BJ (cell line): ENCODE data around the gene PARVG. TPM values are rescaled to one million over a fixed set of nuclear protein-coding genes. Genes with fewer than 3 reads are reported as not detected.

ENCODE experiments used
- CTCF ChIA-PET: fragments of 350-600 bp; formaldehyde crosslinking; extraction: SDS; loops from one replicate; lab custom pipeline; 2021; ENCODE audit warnings: antibody characterized with exemption, inconsistent platforms; lab: Yijun Ruan, JAX
- POLR2A ChIA-PET: fragments of 300-600 bp; sonication (Branson Sonifier 250); formaldehyde crosslinking; extraction: SDS; loops from one replicate; lab custom pipeline; 2021; ENCODE audit warnings: antibody characterized with exemption; lab: Charles Lee
- DNase-seq: peaks from one replicate; pipeline ENCODE4 v3.0.0-alpha.2; 2011; ENCODE audit warnings: low read depth
- H3K27me3 ChIP-seq: 2 replicates; pipeline ENCODE4 v1.6.0; 2011; ENCODE audit warnings: low read length; ENCODE audit not compliant: control insufficient read depth, insufficient read depth
- H3K36me3 ChIP-seq: 2 replicates; pipeline ENCODE4 v1.5.1; 2011; ENCODE audit warnings: low read length; ENCODE audit not compliant: control insufficient read depth, insufficient read depth
- H3K4me3 ChIP-seq: 2 replicates; pipeline ENCODE4 v1.5.1; 2011; ENCODE audit warnings: low read depth, mild to moderate bottlenecking, control low read depth, low read length
- CTCF ChIP-seq: IDR thresholded peaks from 2 replicates; pipeline ENCODE4 v1.5.1; 2011; ENCODE audit warnings: low read depth, mild to moderate bottlenecking, control low read depth, inconsistent platforms, low read length, moderate library complexity; ENCODE audit not compliant: insufficient read depth
- polyA plus RNA-seq: library from polyadenylated mRNA; depleted of rRNA; stranded (reverse); fragments of >200 nt; gene quantifications from 2 replicates; pipeline ENCODE4 v1.2.3, GENCODE V29; 2011

The PARVG gene
- polyA plus RNA-seq, 1 experiment, result not detected

GRCh38 chr22:44248926-44249325, 68.2 kb downstream of the PARVG start:
- CTCF ChIA-PET, result no interaction called here
- Histone ChIP-seq H3K27me3 (no peaks in the 10 kb centered on the region; the same call in 1 of the 2 replicates), H3K36me3 (no peaks in the 10 kb centered on the region), H3K4me3 (no peak overlapping the region)
- DNase-seq, result no peak
- POLR2A ChIA-PET, result no interaction called here
- TF ChIP-seq CTCF, result no peak

- ChIA-PET POLR2A (no interaction called here), CTCF (interaction anchor here (0.6 kb wide), 1 partner anchor 212 kb away, joined by 3 read pairs; no protein-coding TSS in a partner anchor)
- no peaks in the 10 kb centered on the region for H3K36me3 ChIP-seq
- DNase-seq, result no peak
- H3K4me3 ChIP-seq, result no peak overlapping the region
- TF ChIP-seq CTCF, result no peak
- no peaks in the 10 kb centered on the region; the same call in 1 of the 2 replicates for H3K27me3 ChIP-seq
Measured at GRCh38 chr22:44249376-44250147, 68.8 kb downstream of the PARVG start.

GRCh38 chr22:44254811-44255210, 74.1 kb downstream of the PARVG start:
- DNase-seq, result no peak
- H3K27me3 ChIP-seq, result 0 out of 2 replicates have a peak, but pooled peaks cover 3% of the 10 kb centered on the region
- no peak for TF ChIP-seq CTCF
- no peaks in the 10 kb centered on the region for H3K36me3 ChIP-seq
- no peak overlapping the region for H3K4me3 ChIP-seq
- ChIA-PET POLR2A (no interaction called here), CTCF (no interaction called here)

GRCh38 chr22:44256085-44256484, 75.4 kb downstream of the PARVG start:
- ChIA-PET CTCF (no interaction called here), POLR2A (no interaction called here)
- no peak for TF ChIP-seq CTCF
- Histone ChIP-seq H3K4me3 (no peak overlapping the region), H3K36me3 (no peaks in the 10 kb centered on the region), H3K27me3 (0 out of 2 replicates have a peak, but pooled peaks cover 3% of the 10 kb centered on the region)
- no peak for DNase-seq

GRCh38 chr22:44256556-44257485, 76.1 kb downstream of the PARVG start:
- H3K36me3 ChIP-seq, result no peaks in the 10 kb centered on the region
- no peak for TF ChIP-seq CTCF
- H3K4me3 ChIP-seq, result no peak overlapping the region
- 0 out of 2 replicates have a peak, but pooled peaks cover 3% of the 10 kb centered on the region for H3K27me3 ChIP-seq
- ChIA-PET POLR2A (no interaction called here), CTCF (no interaction called here)
- no peak for DNase-seq
